ENCODE measurements around the gene DNAAF5. TPM values are rescaled to one million over a fixed set of nuclear protein-coding genes. Genes with fewer than 3 reads are reported as not detected.
A peak's percentile ranks its signal among the peaks of the same experiment; 100 is the strongest.
"Not testable (repeated sequence)": the region's sequence is repeated elsewhere in the genome, so short reads cannot be mapped to it uniquely, and the experiment has no call there.

DNAAF5 gene
- total and polyA plus RNA-seq, 2 donors (not counting 1 experiment from before 2014, with no cell fraction given), result 13.1 to 14.2 TPM

DNA sequence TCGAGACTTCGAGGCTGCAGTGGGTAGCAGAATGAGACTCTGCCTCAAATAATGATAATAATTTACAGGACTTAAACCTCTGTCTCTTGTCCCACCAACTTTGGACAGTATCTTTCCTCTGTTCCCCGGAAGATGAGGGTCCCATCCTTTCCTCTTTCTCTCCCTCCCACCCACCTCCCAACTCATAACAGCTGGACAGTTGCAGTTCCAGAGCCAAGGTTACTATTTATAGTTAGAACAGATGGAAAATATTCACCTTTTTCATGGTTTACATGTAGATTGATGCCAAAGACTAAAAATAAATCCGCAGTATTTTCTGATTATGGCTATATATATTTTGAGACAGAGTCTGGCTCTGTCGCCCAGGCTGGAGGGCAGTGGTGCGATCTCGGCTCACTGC, 74.2 kb downstream of the DNAAF5 start:
- no peak overlapping the region for H2AFZ ChIP-seq (ENCODE audit: low read length)
- no peaks in the 10 kb centered on the region for H3K36me3 ChIP-seq (ENCODE audit: control insufficient read depth, insufficient read depth, low read length)
- TF ChIP-seq EZH2 (IDR thresholded peaks at IDR 0.05; ENCODE audit: low read length, missing control alignments) (no peak), CTCF (conservative IDR thresholded peaks at IDR 0.05 in 1 of 2, IDR thresholded peaks at IDR 0.05 in 1 of 2; ENCODE audit: low read depth in 1 of 2, low read length in 2 of 2) (no peak)
- no peak for DNase-seq (ENCODE audit: low read depth in 2 of 2)
- peaks cover 3% of the 10 kb centered on the region for H3K4me1 ChIP-seq (ENCODE audit: control insufficient read depth, extremely low read depth, insufficient read depth, low read length)
- H3K4me3 ChIP-seq (replicated peaks in 1 of 4; ENCODE audit: control extremely low read depth in 1 of 4, insufficient read depth in 1 of 4, low read depth in 3 of 4, low read length in 4 of 4), result no peak overlapping the region
- no peaks in the 10 kb centered on the region for H3K9me3 ChIP-seq (ENCODE audit: control insufficient read depth, insufficient read depth, low read depth, low read length)
- no peaks in the 10 kb centered on the region for H4K20me1 ChIP-seq (ENCODE audit: control insufficient read depth, extremely low read depth, insufficient read depth, low read length)
- H3K4me2 ChIP-seq (ENCODE audit: extremely low read depth, insufficient read depth, low read length), result no peak overlapping the region
- H3K27ac ChIP-seq (ENCODE audit: insufficient read depth, low read length), result no peak overlapping the region
- H3K79me2 ChIP-seq (ENCODE audit: control insufficient read depth, insufficient read depth, low read length), result no peaks in the 10 kb centered on the region
- H3K27me3 ChIP-seq (ENCODE audit: control insufficient read depth, insufficient read depth, low read length), result no peaks in the 10 kb centered on the region
- H3K9ac ChIP-seq (ENCODE audit: insufficient read depth, low read length), result no peak overlapping the region

DNA sequence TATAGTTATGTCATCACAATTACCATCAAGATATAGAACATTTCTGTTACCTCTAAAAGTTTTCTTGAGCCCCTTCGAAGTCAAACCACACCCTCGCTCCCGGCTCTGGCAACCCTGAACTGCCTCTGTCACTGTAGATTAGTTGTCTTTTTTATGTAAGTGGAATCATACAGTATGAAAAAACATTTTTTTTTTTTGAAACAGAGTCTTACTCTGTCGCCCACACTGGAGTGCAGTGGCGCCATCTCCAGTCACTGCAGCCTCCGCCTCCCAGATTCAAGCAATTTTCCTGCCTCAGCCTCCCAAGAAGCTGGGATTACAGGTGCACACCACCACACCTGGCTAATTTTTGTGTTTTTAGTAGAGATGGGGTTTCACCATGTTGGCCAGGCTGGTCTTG, 74.9 kb downstream of the DNAAF5 start:
- not testable (repeated sequence) for H2AFZ ChIP-seq (ENCODE audit: low read length); DNase-seq (ENCODE audit: low read depth in 2 of 2); H3K79me2 ChIP-seq (ENCODE audit: control insufficient read depth, insufficient read depth, low read length); H3K36me3 ChIP-seq (ENCODE audit: control insufficient read depth, insufficient read depth, low read length); H3K4me3 ChIP-seq (replicated peaks in 1 of 4; ENCODE audit: control extremely low read depth in 1 of 4, insufficient read depth in 1 of 4, low read depth in 3 of 4, low read length in 4 of 4); H3K27ac ChIP-seq (ENCODE audit: insufficient read depth, low read length); H3K4me2 ChIP-seq (ENCODE audit: extremely low read depth, insufficient read depth, low read length); H3K9me3 ChIP-seq (ENCODE audit: control insufficient read depth, insufficient read depth, low read depth, low read length); H3K4me1 ChIP-seq (ENCODE audit: control insufficient read depth, extremely low read depth, insufficient read depth, low read length); H3K9ac ChIP-seq (ENCODE audit: insufficient read depth, low read length); H3K27me3 ChIP-seq (ENCODE audit: control insufficient read depth, insufficient read depth, low read length); H4K20me1 ChIP-seq (ENCODE audit: control insufficient read depth, extremely low read depth, insufficient read depth, low read length)

- Histone ChIP-seq H3K4me3 (replicated peaks in 1 of 4; ENCODE audit: control extremely low read depth in 1 of 4, insufficient read depth in 1 of 4, low read depth in 3 of 4, low read length in 4 of 4) (no peak overlapping the region), H3K27me3 (ENCODE audit: control insufficient read depth, insufficient read depth, low read length) (no peaks in the 10 kb centered on the region), H3K4me2 (ENCODE audit: extremely low read depth, insufficient read depth, low read length) (peak overlapping the region; percentile 37), H3K9me3 (ENCODE audit: control insufficient read depth, insufficient read depth, low read depth, low read length) (no peaks in the 10 kb centered on the region), H3K27ac (ENCODE audit: insufficient read depth, low read length) (no peak overlapping the region), H3K9ac (ENCODE audit: insufficient read depth, low read length) (no peak overlapping the region), H4K20me1 (ENCODE audit: control insufficient read depth, extremely low read depth, insufficient read depth, low read length) (no peaks in the 10 kb centered on the region), H2AFZ (ENCODE audit: low read length) (peak overlapping the region; percentile 45), H3K79me2 (ENCODE audit: control insufficient read depth, insufficient read depth, low read length) (no peaks in the 10 kb centered on the region), H3K4me1 (ENCODE audit: control insufficient read depth, extremely low read depth, insufficient read depth, low read length) (peaks cover 3% of the 10 kb centered on the region), H3K36me3 (ENCODE audit: control insufficient read depth, insufficient read depth, low read length) (no peaks in the 10 kb centered on the region)
- no peak for DNase-seq (ENCODE audit: low read depth in 2 of 2)
- TF ChIP-seq CTCF (conservative IDR thresholded peaks at IDR 0.05 in 1 of 2, IDR thresholded peaks at IDR 0.05 in 1 of 2; ENCODE audit: low read depth in 1 of 2, low read length in 2 of 2), result no peak
- TF ChIP-seq EZH2 (IDR thresholded peaks at IDR 0.05; ENCODE audit: low read length, missing control alignments), result no peak
Measured at GRCh38 chr7:801940-802381, 75.5 kb downstream of the DNAAF5 start.

Measured in fibroblast of lung (primary cell).